Measurements from ENCODE around the gene TFDP1.

Gene TFDP1

GRCh38 chr13:113646376-113646775 lies 61.8 kb downstream of the TFDP1 start:
- no peak for TF ChIP-seq ZBTB7A (IDR thresholded peaks at IDR 0.05; ENCODE audit: low read depth)

GRCh38 chr13:113646921-113647340 lies 62.4 kb downstream of the TFDP1 start:
- TF ChIP-seq RAD21 (IDR thresholded peaks at IDR 0.05; ENCODE audit: low read depth) (no peak), YY1 (IDR thresholded peaks at IDR 0.05; ENCODE audit: low read depth) (no peak), ZBTB7A (IDR thresholded peaks at IDR 0.05; ENCODE audit: low read depth) (no peak), EP300 (IDR thresholded peaks at IDR 0.05; ENCODE audit: borderline replicate concordance) (no peak), TEAD4 (IDR thresholded peaks at IDR 0.05) (no peak), REST (IDR thresholded peaks at IDR 0.05; ENCODE audit: low read depth) (no peak), NFIC (IDR thresholded peaks at IDR 0.05) (no peak), CEBPB (IDR thresholded peaks at IDR 0.05) (no peak), TAF1 (IDR thresholded peaks at IDR 0.05; ENCODE audit: low read depth) (no peak), TCF12 (IDR thresholded peaks at IDR 0.05; ENCODE audit: low read depth) (no peak), MAX (IDR thresholded peaks at IDR 0.05) (no peak), EGR1 (IDR thresholded peaks at IDR 0.05) (no peak), CREB1 (IDR thresholded peaks at IDR 0.05; ENCODE audit: low read depth) (no peak), FOXM1 (IDR thresholded peaks at IDR 0.05; ENCODE audit: borderline replicate concordance, low read depth) (no peak)
- TF ChIP-seq, protein P1, sequence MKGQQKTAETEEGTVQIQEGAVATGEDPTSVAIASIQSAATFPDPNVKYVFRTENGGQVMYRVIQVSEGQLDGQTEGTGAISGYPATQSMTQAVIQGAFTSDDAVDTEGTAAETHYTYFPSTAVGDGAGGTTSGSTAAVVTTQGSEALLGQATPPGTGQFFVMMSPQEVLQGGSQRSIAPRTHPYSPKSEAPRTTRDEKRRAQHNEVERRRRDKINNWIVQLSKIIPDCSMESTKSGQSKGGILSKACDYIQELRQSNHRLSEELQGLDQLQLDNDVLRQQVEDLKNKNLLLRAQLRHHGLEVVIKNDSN (IDR thresholded peaks at IDR 0.05): no peak

DNA sequence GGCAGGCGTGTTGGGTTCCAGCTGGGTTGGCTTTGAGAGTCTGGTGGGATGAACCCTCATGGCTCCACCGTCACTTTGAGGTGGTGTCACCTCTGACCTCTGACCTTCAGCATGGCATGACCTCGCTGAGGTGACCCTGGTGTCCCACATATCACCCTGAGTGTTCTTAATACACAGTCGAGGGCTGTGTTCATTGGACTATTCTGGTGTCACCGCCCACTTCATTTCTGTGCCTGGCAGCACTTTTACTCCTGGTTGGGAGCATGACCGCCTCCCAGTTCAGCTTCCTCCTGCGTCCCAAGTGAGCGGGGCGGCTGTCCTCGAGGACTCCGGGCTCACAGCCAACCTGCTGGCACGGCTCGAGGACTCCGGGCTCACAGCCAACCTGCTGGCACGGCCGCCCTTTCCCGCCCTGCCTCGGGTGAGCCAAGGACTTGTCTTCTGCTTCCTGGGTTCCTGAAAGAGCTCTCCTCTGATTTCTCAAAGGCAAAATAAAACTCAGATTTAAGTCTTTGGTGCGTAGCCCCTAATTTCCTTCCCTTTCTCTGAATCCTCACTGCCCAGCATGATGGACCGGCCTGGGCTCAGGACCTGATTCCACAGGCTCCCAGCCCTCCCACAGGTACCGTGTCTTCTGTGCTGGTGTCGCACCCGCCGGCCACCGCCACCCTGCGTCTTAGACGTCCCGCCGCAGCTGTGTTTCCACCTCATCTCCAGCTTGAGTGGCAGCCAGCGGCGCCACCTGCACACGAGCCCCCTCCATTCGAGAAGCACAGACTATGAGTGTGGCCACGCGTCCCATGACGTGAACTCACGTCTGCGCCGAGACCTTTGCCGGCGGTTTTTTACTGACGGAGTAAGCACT lies 63.0 kb downstream of the TFDP1 start:
- TF ChIP-seq EGR1 (IDR thresholded peaks at IDR 0.05) (no peak), CREB1 (IDR thresholded peaks at IDR 0.05; ENCODE audit: low read depth) (no peak), TAF1 (IDR thresholded peaks at IDR 0.05; ENCODE audit: low read depth) (no peak), NFIC (IDR thresholded peaks at IDR 0.05) (peak; percentile 99), RAD21 (IDR thresholded peaks at IDR 0.05; ENCODE audit: low read depth) (0 out of 2 replicates have a peak, but pooled peaks have one; percentile 7), EP300 (IDR thresholded peaks at IDR 0.05; ENCODE audit: borderline replicate concordance) (peak; percentile 65; the same call in 1 of the 2 replicates), FOXM1 (IDR thresholded peaks at IDR 0.05; ENCODE audit: borderline replicate concordance, low read depth) (no peak), CEBPB (IDR thresholded peaks at IDR 0.05) (no peak), ZBTB7A (IDR thresholded peaks at IDR 0.05; ENCODE audit: low read depth) (no peak), REST (IDR thresholded peaks at IDR 0.05; ENCODE audit: low read depth) (no peak), TCF12 (IDR thresholded peaks at IDR 0.05; ENCODE audit: low read depth) (peak; percentile 89), MAX (IDR thresholded peaks at IDR 0.05) (peak; percentile 98), YY1 (IDR thresholded peaks at IDR 0.05; ENCODE audit: low read depth) (no peak), TEAD4 (IDR thresholded peaks at IDR 0.05) (peak; percentile 54; the same call in 1 of the 2 replicates)
- TF ChIP-seq, protein P1 (IDR thresholded peaks at IDR 0.05): peak; percentile 34; the same call in 1 of the 2 replicates

GRCh38 chr13:113648216-113648610 lies 63.7 kb downstream of the TFDP1 start:
- no peak for TF ChIP-seq TCF12 (IDR thresholded peaks at IDR 0.05; ENCODE audit: low read depth)
- TF ChIP-seq NFIC (IDR thresholded peaks at IDR 0.05): no peak

DNA sequence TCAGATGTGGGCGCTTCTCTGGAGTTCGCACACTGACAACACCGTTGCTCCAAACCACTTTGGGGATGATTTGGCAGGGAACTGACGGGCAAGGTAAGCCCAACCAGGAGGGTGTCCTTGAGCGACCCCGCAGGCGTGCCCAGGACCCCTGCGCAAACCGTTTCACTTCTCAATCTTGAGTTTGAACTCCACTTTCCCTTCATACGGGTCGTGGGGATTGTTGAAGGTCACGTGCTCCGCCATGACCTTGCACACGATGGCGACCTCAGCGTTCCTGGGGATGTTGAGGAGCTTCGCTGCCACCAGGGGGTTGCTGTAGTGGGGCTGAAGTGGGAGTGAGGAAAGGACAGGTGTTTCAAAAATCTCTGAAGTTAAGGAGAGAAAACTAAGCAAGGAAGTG lies 64.7 kb downstream of the TFDP1 start:
- TF ChIP-seq EGR1 (IDR thresholded peaks at IDR 0.05) (no peak), NFIC (IDR thresholded peaks at IDR 0.05) (no peak), TAF1 (IDR thresholded peaks at IDR 0.05; ENCODE audit: low read depth) (no peak), TCF12 (IDR thresholded peaks at IDR 0.05; ENCODE audit: low read depth) (no peak), YY1 (IDR thresholded peaks at IDR 0.05; ENCODE audit: low read depth) (no peak), CEBPB (IDR thresholded peaks at IDR 0.05) (no peak), MAX (IDR thresholded peaks at IDR 0.05) (no peak), ZBTB7A (IDR thresholded peaks at IDR 0.05; ENCODE audit: low read depth) (no peak), EP300 (IDR thresholded peaks at IDR 0.05; ENCODE audit: borderline replicate concordance) (no peak), TEAD4 (IDR thresholded peaks at IDR 0.05) (no peak), FOXM1 (IDR thresholded peaks at IDR 0.05; ENCODE audit: borderline replicate concordance, low read depth) (no peak), CREB1 (IDR thresholded peaks at IDR 0.05; ENCODE audit: low read depth) (no peak), REST (IDR thresholded peaks at IDR 0.05; ENCODE audit: low read depth) (no peak)
- TF ChIP-seq, protein P1 (IDR thresholded peaks at IDR 0.05): no peak
